ENCODE measurements around the gene TSPO2. TPM values are rescaled to one million over a fixed set of nuclear protein-coding genes. Genes with fewer than 3 reads are reported as not detected.
A peak's percentile ranks its signal among the peaks of the same experiment; 100 is the strongest.

TSPO2 gene
- total and polyA plus RNA-seq, 9 of the 15 experiments (the other 6 are each of a cell fraction or from before 2014, with no cell fraction given): not detected

GRCh38 chr6:40997234-40997957 is 44.9 kb upstream of the TSPO2 start (continued):
- TF ChIP-seq STAT6 (CRISPR knock-in tag; IDR thresholded peaks at IDR 0.05) (no peak), MAZ (CRISPR knock-in tag; conservative IDR thresholded peaks at IDR 0.05 in 1 of 2, IDR thresholded peaks at IDR 0.05 in 1 of 2) (no peak), RCOR1 (IDR thresholded peaks at IDR 0.05; ENCODE audit: borderline replicate concordance in 1 of 2, low read depth in 2 of 2, low read length in 2 of 2) (0 out of 4 replicates have a peak, but pooled peaks of 1 of the 2 experiments have one; percentile 39), ZC3H4 (CRISPR knock-in tag; IDR thresholded peaks at IDR 0.05; ENCODE audit: borderline replicate concordance) (no peak), ZMIZ1 (IDR thresholded peaks at IDR 0.05; ENCODE audit: low read depth in 2 of 2, low read length in 2 of 2) (no peak), SOX6 (IDR thresholded peaks at IDR 0.05) (peak; percentile 62; the same call in 1 of the 2 replicates), JUNB (CRISPR knock-in tag; conservative IDR thresholded peaks at IDR 0.05) (no peak), CCNT2 (IDR thresholded peaks at IDR 0.05; ENCODE audit: borderline replicate concordance, extremely low read depth, insufficient read length, low read depth, low read length) (no peak), SMARCA4 (IDR thresholded peaks at IDR 0.05) (peak; percentile 93), KLF1 (tag; IDR thresholded peaks at IDR 0.05) (no peak), DPF2 (IDR thresholded peaks at IDR 0.05) (peak; percentile 91), ZEB2 (IDR thresholded peaks at IDR 0.05) (0 out of 2 replicates have a peak, but pooled peaks have one; percentile 32)
- TF ChIP-seq, protein P1, sequence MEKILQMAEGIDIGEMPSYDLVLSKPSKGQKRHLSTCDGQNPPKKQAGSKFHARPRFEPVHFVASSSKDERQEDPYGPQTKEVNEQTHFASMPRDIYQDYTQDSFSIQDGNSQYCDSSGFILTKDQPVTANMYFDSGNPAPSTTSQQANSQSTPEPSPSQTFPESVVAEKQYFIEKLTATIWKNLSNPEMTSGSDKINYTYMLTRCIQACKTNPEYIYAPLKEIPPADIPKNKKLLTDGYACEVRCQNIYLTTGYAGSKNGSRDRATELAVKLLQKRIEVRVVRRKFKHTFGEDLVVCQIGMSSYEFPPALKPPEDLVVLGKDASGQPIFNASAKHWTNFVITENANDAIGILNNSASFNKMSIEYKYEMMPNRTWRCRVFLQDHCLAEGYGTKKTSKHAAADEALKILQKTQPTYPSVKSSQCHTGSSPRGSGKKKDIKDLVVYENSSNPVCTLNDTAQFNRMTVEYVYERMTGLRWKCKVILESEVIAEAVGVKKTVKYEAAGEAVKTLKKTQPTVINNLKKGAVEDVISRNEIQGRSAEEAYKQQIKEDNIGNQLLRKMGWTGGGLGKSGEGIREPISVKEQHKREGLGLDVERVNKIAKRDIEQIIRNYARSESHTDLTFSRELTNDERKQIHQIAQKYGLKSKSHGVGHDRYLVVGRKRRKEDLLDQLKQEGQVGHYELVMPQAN (IDR thresholded peaks at IDR 0.05; ENCODE audit: borderline replicate concordance): no peak
- TF ChIP-seq, protein P2, sequence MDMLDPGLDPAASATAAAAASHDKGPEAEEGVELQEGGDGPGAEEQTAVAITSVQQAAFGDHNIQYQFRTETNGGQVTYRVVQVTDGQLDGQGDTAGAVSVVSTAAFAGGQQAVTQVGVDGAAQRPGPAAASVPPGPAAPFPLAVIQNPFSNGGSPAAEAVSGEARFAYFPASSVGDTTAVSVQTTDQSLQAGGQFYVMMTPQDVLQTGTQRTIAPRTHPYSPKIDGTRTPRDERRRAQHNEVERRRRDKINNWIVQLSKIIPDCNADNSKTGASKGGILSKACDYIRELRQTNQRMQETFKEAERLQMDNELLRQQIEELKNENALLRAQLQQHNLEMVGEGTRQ (CRISPR knock-in tag; IDR thresholded peaks at IDR 0.05): no peak
- TF ChIP-seq, protein P3, sequence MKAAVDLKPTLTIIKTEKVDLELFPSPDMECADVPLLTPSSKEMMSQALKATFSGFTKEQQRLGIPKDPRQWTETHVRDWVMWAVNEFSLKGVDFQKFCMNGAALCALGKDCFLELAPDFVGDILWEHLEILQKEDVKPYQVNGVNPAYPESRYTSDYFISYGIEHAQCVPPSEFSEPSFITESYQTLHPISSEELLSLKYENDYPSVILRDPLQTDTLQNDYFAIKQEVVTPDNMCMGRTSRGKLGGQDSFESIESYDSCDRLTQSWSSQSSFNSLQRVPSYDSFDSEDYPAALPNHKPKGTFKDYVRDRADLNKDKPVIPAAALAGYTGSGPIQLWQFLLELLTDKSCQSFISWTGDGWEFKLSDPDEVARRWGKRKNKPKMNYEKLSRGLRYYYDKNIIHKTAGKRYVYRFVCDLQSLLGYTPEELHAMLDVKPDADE (conservative IDR thresholded peaks at IDR 0.05; ENCODE audit: control insufficient read depth, low read depth, low read length): no peak

Measured in K562 (cell line).